ELR (cell line): Measurements from ENCODE around the gene ZMYM2.

Source experiments
- DNase-seq: peaks from one replicate; pipeline ENCODE4 v3.0.0-alpha.2; 2015; ENCODE audit warnings: low read depth

The ZMYM2 gene

DNA sequence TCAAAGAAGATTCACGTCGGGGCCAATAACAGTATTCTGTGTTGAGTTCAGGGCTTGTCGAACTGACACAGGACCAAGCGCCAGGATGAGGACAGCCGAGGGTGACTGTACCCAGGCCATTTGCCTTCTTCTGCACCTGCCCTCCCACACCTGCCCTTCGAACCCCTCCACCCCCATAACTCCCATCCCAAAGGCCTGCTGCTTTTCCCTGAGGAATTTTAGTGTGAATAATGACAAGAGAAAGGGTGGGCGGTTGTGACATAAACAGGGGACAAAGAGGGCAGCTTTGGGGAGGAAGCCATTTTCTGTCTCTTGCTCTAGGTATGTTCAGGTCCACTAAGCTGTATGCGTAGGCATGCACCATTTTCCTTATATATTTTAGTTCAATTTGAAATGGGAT lies 176.2 kb downstream of the ZMYM2 start:
- no peak for DNase-seq

- DNase-seq: no peak
Measured at GRCh38 chr13:20136781-20137703, 178.5 kb downstream of the ZMYM2 start.

DNA sequence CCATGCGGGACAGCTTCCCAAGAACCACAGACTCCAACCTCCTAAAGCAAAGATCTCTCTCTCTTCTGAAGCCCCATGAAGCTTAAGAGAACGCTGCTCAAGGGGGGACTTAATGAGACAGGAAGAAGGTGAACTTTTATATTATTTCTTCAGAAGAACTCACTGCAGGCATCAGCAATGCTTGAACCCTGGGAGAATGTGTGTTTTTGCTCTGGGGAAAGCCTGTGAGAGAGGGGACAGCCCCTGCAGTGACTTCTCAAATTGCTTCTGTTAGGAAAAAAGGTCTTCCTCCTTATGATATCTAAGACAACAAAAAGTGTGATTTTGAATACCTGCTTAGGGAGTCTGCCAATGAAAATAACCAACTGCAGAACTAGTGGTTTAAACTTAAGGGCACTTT lies 179.3 kb downstream of the ZMYM2 start:
- no peak for DNase-seq

DNA sequence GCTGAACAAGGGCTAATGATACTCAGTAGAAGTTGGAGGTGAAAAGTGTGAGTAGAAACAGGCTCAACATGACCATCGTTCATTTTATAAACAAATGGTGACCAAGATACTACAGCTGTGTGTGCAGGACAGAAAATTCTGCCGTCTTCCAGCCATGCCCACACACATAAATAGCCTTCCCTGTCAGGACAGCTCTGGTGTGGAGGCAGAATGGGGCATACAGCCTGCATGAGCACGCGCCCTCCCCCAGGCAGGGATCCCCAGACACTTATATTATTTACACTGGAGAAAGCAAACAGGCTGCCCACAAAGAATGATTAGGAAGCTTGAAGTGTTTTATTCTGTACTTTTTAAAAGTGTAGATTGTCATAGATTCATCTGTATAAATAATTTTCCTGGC lies 182.0 kb downstream of the ZMYM2 start:
- DNase-seq: no peak
